ENCODE measurements around the gene TK1.
A peak's percentile ranks its signal among the peaks of the same experiment; 100 is the strongest.
"Not testable (repeated sequence)": the region's sequence is repeated elsewhere in the genome, so short reads cannot be mapped to it uniquely, and the experiment has no call there.

The TK1 gene, protein sequence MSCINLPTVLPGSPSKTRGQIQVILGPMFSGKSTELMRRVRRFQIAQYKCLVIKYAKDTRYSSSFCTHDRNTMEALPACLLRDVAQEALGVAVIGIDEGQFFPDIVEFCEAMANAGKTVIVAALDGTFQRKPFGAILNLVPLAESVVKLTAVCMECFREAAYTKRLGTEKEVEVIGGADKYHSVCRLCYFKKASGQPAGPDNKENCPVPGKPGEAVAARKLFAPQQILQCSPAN

DNA sequence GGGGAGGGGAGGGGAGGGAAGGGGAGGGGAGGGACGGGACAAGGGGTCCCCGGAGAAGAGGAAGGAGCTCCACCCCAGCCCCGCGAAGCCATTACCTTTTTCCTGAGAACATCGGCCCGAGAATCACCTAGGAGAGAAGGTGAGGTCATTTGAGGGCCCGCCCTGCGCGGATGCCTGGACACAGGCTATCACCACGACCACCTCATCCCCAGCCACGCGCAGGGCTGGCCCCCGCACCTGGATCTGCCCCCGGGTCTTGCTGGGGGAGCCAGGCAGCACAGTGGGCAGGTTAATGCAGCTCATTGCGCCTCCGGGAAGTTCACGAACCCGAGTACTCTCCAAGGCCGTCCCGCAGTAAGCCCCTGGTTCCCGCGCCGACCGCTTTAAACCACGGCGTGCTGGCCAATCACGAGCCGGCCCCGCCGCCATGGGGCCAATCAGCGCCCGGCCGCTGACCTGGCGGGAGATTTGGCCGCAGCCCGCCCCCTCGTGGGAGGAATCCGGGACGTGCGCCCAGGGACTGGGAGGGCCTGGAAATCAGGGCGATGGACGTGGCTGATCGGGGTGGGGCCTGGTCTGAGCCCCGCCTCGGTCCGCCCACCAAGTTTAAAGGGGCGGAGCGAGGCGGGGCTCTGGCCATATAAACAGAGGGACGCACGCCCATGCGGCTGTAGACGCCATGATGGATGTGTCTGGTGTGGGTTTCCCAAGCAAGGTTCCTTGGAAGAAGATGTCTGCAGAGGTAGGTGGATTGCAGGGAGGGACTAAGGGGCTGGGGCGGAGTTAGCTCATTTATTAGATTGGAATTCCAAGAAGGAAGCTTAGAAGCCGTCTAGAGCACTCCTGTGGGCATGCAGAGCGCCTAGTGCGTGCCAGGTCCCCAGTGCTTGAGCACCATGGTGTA lies at the start of gene TK1, which contains the start of gene AFMID:
TK1 (minus strand) TSS at position 361 of the 904 bp plus-strand sequence; CDS start at position 303, 58 bp downstream.
AFMID (plus strand) TSS at position 671 of the 904 bp plus-strand sequence; CDS start at position 680, 9 bp downstream.
- H3K4me3 ChIP-seq (replicated peaks in 1 of 2; ENCODE audit: low read depth in 2 of 2, low read length in 2 of 2), result peak within 1 kb of the TSS; percentile 70 to 73
- DNase-seq (ENCODE audit: low read depth in 2 of 2), result peak; percentile 98
- TF ChIP-seq, protein P1, sequence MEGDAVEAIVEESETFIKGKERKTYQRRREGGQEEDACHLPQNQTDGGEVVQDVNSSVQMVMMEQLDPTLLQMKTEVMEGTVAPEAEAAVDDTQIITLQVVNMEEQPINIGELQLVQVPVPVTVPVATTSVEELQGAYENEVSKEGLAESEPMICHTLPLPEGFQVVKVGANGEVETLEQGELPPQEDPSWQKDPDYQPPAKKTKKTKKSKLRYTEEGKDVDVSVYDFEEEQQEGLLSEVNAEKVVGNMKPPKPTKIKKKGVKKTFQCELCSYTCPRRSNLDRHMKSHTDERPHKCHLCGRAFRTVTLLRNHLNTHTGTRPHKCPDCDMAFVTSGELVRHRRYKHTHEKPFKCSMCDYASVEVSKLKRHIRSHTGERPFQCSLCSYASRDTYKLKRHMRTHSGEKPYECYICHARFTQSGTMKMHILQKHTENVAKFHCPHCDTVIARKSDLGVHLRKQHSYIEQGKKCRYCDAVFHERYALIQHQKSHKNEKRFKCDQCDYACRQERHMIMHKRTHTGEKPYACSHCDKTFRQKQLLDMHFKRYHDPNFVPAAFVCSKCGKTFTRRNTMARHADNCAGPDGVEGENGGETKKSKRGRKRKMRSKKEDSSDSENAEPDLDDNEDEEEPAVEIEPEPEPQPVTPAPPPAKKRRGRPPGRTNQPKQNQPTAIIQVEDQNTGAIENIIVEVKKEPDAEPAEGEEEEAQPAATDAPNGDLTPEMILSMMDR (IDR thresholded peaks at IDR 0.05; ENCODE audit: low read depth, low read length), result peak; percentile 66

DNA sequence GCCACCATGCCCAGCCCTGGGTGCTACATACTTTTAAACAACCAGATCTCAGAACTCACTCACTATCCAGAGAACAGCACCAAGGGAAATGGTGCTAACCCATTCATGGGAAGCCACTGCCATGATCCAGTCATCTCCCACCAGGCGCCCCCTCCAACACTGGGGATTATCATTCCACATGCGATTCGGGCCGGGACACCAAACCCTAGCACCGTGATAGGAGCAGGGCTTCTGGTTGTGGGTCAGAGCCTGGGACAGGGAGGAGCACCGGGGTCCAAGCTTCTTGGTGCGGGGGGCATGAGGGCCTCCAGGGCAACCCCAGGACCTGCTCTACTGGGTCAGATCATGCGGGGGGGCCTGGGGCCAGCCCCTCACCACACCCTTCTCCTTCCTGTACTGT lies 49.0 kb upstream of the TK1 start:
- DNase-seq (ENCODE audit: low read depth in 2 of 2), result no peak
- TF ChIP-seq, protein P1 (IDR thresholded peaks at IDR 0.05; ENCODE audit: low read depth, low read length), result no peak
- no peak overlapping the region for H3K4me3 ChIP-seq (replicated peaks in 1 of 2; ENCODE audit: low read depth in 2 of 2, low read length in 2 of 2)

DNA sequence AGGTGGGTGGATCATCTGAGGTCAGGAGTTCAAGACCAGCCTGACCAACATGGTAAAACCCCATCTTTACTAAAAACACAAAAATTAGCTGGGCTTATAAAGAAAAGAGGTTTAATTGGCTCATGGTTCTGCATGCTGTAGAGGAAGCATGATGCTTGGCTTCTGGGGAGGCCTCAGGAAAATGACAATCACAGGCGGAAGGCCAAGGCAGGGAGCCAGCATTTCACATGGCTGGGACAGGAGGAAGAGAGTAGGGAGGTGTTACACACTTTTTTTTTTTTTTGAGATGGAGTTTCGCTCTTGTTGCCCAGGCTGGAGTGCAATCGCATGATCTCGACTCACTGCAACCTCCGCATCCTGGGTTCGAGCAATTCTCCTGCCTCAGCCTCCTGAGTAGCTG lies 48.2 kb upstream of the TK1 start:
- peak; percentile 29 to 46 for DNase-seq (ENCODE audit: low read depth in 2 of 2)
- not testable (repeated sequence) for H3K4me3 ChIP-seq (replicated peaks in 1 of 2; ENCODE audit: low read depth in 2 of 2, low read length in 2 of 2)

DNA sequence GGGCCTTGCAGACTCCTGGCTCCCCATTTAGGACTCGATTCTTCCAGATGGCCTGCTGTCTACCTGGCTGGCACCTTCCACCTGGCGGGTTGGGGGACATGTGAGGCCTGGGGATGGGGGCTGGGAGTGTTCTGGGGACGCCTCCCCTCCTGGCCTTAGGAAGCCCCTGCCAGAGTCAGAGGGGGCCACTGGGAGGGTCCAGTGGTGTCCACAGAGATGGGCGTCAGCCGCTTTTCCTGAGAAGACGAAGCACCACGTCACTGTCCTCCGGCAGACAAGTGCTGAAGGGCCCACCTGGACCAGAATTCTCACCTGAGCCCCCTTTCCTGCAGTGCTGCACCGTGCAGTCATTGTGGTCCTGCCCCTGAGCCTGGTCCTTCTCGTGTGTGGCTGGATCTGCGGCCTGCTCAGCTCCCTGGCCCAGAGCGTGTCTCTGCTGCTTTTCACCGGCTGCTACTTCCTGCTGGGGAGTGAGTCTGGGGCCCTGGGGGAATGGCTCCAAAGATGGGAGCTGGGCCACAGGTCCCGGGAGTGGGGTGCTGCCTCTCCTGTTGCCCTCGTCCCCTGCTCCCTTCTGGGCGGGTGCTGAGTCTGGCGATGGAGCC lies 47.5 kb upstream of the TK1 start:
- no peak for DNase-seq (ENCODE audit: low read depth in 2 of 2)
- H3K4me3 ChIP-seq (replicated peaks in 1 of 2; ENCODE audit: low read depth in 2 of 2, low read length in 2 of 2), result no peak overlapping the region
- TF ChIP-seq, protein P1 (IDR thresholded peaks at IDR 0.05; ENCODE audit: low read depth, low read length), result no peak

DNA sequence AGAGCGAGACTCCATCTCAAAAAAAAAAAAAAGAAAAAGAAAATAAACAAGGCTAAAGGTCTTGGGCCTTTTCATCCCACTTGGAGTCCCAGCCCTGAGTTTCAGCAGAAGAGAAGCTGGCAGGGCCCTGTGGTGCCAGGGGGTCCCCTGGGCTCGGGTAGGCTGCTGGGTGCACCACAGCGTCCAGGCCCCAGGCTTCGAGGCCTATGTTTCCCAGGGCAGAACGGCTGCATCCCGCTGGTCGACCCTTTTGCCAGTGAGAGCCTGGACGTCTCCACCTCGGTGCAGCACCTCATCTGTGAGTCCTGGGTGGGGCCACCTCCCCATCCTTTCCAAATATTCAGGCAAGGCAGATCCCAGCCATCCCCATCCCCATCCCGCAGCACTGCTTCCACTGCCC lies 46.8 kb upstream of the TK1 start:
- TF ChIP-seq, protein P1 (IDR thresholded peaks at IDR 0.05; ENCODE audit: low read depth, low read length), result no peak
- no peak overlapping the region for H3K4me3 ChIP-seq (replicated peaks in 1 of 2; ENCODE audit: low read depth in 2 of 2, low read length in 2 of 2)
- no peak for DNase-seq (ENCODE audit: low read depth in 2 of 2)

DNA sequence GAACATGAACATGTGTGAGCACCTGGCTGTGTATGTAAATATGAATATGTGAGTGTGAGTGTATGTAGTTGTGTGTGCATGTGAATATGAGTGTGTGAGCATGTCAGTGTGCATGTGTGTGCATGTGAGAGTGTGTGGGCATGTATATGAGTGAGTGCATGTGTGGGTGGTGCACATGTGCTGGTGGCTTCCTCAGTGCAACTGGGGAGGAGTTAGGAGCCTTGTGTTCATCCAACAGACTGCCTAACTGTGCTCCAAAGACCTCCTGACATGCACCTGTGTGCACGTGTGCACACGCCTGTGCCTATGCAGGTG lies 46.0 kb upstream of the TK1 start:
- TF ChIP-seq, protein P1 (IDR thresholded peaks at IDR 0.05; ENCODE audit: low read depth, low read length), result no peak
- DNase-seq (ENCODE audit: low read depth in 2 of 2), result no peak
- H3K4me3 ChIP-seq (replicated peaks in 1 of 2; ENCODE audit: low read depth in 2 of 2, low read length in 2 of 2), result no peak overlapping the region
